NOMO-1 treated with DMSO at 0.1 percent for 48 hours (cell line): ENCODE measurements around the gene RSAD1.

Source experiments
- DNase-seq: peaks from one replicate; lab custom pipeline; 2025; ENCODE audit not compliant: unreplicated experiment; lab: John Stamatoyannopoulos, UW

The RSAD1 gene

GRCh38 chr17:50478391-50479381 lies at the start of gene RSAD1:
TSS of gene RSAD1 (plus strand) at chr17:50478860. CDS start at chr17:50478885, 25 bp downstream.
- peak; percentile 90 for DNase-seq

GRCh38 chr17:50429793-50430192 lies 48.9 kb upstream of the RSAD1 start:
- no peak for DNase-seq

DNA sequence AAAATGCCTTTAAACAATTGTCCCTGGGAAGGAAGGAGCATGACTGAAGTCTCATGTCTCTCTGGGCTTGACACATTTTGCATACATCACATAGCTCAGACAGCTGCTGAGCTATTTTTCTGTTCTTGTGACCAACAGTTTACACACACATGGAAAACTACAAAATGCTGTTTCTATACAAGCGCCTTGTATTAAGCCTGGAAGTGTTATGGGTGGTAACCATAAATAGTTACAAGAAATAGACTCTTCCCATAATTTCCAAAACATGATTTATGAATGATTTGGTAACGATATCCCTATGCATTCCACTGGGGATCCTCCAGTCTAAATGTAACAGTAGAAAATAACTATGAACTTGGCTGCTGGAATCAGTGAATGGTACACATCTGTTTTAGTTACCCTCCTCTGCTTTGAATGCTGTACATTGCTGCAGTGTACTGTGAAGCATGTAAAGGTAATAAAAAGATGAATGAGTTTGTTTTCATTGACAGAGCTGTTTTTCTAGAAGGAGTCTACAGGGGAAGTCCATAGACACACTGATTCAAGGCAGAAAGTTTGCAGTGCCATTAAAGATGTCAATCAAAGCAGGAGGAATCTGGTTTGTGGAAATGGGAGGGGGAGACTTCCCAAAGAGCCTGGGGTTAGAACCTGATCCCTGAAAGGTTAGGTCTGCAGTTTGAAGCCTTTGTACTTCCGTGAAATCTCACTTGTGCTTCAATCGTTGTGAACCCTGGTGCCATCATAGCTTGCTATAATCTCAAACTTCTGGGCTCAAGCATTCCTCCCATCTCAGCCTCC lies 47.6 kb upstream of the RSAD1 start:
- DNase-seq = no peak

- no peak for DNase-seq
Observed at GRCh38 chr17:50432125-50432762, 46.4 kb upstream of the RSAD1 start.

GRCh38 chr17:50437409-50437808 lies 41.3 kb upstream of the RSAD1 start:
- DNase-seq = no peak

DNA sequence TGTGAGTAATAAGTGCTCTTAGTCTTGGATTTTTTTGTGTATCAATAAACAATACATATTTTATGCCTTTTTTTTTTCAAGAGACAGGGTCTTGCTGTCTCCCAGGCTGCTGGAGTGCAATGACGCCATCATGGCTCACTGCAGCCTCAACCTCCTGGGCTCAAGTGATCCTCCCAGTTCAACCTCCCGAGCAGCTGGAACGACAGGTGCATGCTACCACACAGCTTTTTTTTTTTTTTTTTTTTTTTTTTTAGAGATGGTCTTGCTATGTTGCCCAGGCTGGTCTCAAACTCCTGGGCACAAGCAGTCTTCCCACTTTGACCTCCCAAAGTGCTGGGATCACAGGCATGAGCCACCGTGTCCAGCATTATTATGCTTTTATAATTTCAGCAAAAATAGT lies 39.7 kb upstream of the RSAD1 start:
- DNase-seq = no peak

DNA sequence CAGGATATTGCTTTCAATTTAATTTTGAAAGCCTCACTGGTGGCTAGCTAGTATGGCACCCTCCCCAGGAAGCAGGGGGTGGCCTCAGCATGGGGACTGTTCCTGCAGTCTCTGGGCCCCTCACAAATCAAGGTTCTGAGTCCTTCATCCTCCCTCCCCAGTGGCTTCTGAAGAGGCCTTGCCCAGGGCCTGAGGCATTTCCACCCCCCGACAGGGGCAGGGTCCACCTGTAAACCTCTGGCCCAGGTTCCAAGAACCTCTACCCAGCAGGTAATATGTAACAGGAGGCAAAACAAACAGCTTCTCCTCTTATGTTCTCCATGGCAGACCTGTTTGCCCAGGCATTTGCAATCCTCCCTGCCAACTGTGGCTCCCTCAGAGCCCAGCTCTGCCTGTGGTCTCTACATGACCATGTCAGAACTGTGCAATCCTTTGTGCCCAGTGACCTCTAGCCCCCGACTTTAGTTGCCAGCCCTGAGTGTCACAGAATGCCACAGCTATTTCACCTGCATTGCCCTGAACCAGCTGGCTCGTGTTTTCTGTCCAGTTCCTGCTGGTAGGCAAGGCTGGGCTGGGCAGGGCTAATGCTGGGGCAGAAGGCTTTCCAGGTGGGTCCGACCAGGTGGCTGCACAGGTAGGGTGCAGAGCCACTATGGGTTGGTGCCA lies 38.4 kb upstream of the RSAD1 start:
- no peak for DNase-seq

GRCh38 chr17:50440838-50441829 lies 37.5 kb upstream of the RSAD1 start:
- DNase-seq = no peak

- DNase-seq = no peak
Observed at GRCh38 chr17:50443505-50443974, 35.1 kb upstream of the RSAD1 start.

GRCh38 chr17:50444841-50445715 lies 33.6 kb upstream of the RSAD1 start:
- DNase-seq = no peak

DNA sequence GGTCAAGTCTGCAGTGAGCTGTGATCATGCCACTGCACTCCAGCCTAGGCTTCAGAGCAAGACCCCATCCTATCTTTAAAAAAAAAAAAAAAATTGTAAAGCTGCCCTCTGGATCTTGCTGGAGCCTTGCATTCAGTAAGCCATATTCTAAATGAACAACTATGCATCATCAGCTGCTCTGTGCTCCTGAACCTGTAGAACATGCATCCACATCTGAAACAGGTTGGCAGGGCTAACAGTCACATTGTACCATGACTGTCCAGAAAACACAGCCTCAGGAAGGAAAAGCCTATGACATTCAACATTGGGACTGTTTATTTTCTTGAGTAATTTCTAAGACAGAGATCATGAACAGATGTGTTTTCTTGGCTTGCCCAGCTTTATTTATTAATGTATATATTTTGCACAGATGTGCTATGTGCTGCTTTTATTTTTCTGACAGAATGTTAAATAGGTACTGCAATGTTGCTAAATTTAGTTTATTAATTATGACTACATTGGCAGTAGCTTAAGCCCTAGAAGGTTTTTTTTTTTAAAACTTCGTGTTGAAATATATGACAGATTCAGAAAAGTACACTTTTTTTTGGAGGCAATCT lies 32.8 kb upstream of the RSAD1 start:
- no peak for DNase-seq

DNA sequence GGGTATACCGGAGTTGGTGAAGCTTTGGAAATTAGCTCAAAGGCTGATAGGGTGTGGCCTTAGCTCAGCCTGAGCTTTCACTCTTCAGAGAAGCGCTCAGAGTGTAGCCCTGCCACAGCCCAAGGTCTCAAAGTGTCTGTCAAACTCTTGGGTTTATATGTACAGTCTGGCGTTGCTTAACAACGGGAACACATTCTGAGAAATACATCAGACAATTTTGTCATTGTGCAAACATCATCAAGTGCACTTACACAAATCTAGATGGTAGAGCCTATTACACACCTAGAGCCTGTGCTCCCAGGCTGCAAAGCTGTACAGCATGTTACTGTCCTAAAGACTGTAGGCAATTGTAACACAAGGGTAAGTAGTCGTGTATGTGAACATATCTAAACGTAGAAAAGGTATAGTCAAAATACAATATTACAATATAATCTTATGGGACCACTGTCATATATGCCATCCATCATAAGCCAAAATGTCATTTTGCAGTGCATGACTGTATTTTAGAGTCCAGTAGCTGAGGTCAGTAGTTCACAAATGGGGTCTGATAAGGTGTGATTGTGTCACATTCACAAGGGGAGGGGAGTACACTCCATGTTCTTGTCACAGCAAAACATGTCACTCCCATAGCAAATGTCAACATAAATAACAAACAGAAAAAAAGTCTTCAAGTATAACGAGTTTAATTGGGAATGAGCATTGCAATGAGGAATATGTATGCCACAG lies 30.6 kb upstream of the RSAD1 start:
- DNase-seq = no peak

- DNase-seq = no peak
Observed at GRCh38 chr17:50448643-50449042, 30.0 kb upstream of the RSAD1 start.

- DNase-seq = no peak
Observed at GRCh38 chr17:50451943-50452629, 26.6 kb upstream of the RSAD1 start.

DNA sequence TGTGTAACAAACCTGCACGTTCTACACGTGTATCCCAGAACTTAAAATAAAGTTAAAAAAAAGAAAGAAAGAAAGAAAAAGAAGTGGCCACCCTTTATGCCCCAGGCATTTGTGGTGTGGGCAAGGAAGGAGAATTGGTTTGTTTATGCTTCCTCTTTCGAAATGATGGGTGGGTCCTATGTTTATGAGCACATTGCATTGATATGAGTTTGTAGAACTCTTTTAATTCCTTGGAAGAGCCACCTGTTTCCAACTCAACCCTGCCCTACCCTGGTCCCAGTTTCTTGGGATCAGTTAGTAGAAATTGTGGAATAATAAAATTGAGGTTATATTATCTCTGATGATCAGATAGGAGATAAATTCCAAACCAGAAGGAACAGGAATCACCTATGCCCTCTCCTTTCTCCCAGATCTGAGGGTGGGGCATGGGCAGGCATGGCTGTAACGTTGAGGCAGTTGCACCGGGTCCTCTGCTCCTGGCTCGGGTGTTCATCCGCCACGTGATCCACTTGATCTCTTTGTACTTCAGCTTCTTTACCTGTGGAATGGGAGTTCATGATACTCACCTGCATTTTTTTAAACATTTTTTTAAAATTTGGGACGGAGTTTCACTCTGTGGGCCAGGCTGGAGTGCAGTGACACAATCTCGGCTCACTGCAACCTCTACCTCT lies 25.9 kb upstream of the RSAD1 start:
- peak; percentile 66 for DNase-seq

GRCh38 chr17:50453901-50454300 lies 24.8 kb upstream of the RSAD1 start:
- no peak for DNase-seq
